IMR-90 (cell line): ENCODE results near the gene NKAIN4. TPM values are rescaled to one million over a fixed set of nuclear protein-coding genes. Genes with fewer than 3 reads are reported as not detected.

Experiments used
- ATAC-seq: fragments of 200-7000 bp; cut with Tn5 transposase; 2 replicates; pipeline ENCODE4 v1.9.1; 2020; ENCODE audit warnings: low read depth, mild to moderate bottlenecking, moderate library complexity
- BruUV-seq: library from RNA; stranded (reverse); fragments of 400-500 nt; replicated peaks from 2 replicates; lab custom pipeline; 2021; lab: Mats Ljungman, UMichigan
- CTCF ChIA-PET: fragments of 300-600 bp; formaldehyde crosslinking; extraction: SDS; loops from one replicate; lab custom pipeline; 2021; ENCODE audit warnings: antibody characterized with exemption; lab: Yijun Ruan, JAX
- POLR2A ChIA-PET: fragments of 300-600 bp; sonication (Branson Sonifier 250); formaldehyde crosslinking; loops from one replicate; lab custom pipeline; 2022; ENCODE audit warnings: antibody characterized with exemption; ENCODE audit not compliant: unreplicated experiment; lab: Charles Lee
- DNase-seq: peaks from one replicate; pipeline ENCODE4 v3.0.0; 2013
- H2AFZ ChIP-seq: replicated peaks from 2 replicates; pipeline ENCODE3; 2013; ENCODE audit warnings: low read length, mild to moderate bottlenecking; ENCODE audit not compliant: poor library complexity
- H2AK5ac ChIP-seq: 2 replicates; pipeline ENCODE4 v1.6.1; 2013; ENCODE audit warnings: low read depth, low read length, inconsistent platforms
- H2AK9ac ChIP-seq: replicated peaks from 2 replicates; pipeline ENCODE3; 2013; ENCODE audit warnings: mild to moderate bottlenecking, low read depth, low read length, moderate library complexity; ENCODE audit not compliant: poor library complexity
- H2BK120ac ChIP-seq: 2 replicates; pipeline ENCODE4 v1.6.1; 2013; ENCODE audit warnings: low read depth, low read length, inconsistent platforms
- H2BK15ac ChIP-seq: 3 replicates; pipeline ENCODE4 v1.6.1; 2013; ENCODE audit warnings: low read depth, low read length, inconsistent platforms
- H2BK20ac ChIP-seq: 2 replicates; pipeline ENCODE4 v1.6.1; 2013; ENCODE audit warnings: low read depth, mild to moderate bottlenecking, inconsistent platforms, low read length, moderate library complexity
- H2BK5ac ChIP-seq: 2 replicates; pipeline ENCODE4 v1.6.1; 2013; ENCODE audit warnings: mild to moderate bottlenecking, low read depth, low read length, inconsistent platforms; ENCODE audit not compliant: poor library complexity, severe bottlenecking
- H3K14ac ChIP-seq: replicated peaks from 2 replicates; pipeline ENCODE4 v1.6.1; 2013; ENCODE audit warnings: low read depth, low read length, inconsistent platforms
- H3K18ac ChIP-seq: 2 replicates; pipeline ENCODE4 v1.6.1; 2013; ENCODE audit warnings: low read depth, low read length, control low read depth
- H3K23ac ChIP-seq: 2 replicates; pipeline ENCODE4 v1.6.1; 2013; ENCODE audit warnings: low read depth, low read length, inconsistent platforms
- H3K27ac ChIP-seq: 2 replicates; pipeline ENCODE4 v1.5.1; 2013; ENCODE audit warnings: mild to moderate bottlenecking, control low read depth, low read length; ENCODE audit not compliant: insufficient read depth
- H3K27me3 ChIP-seq: 2 replicates; pipeline ENCODE4 v1.6.1; 2013; ENCODE audit warnings: low read length; ENCODE audit not compliant: control insufficient read depth, insufficient read depth
- H3K36me3 ChIP-seq: 2 replicates; pipeline ENCODE4 v1.6.1; 2013; ENCODE audit warnings: low read length, mixed read lengths; ENCODE audit not compliant: control insufficient read depth, insufficient read depth
- H3K4ac ChIP-seq: 2 replicates; pipeline ENCODE4 v1.6.1; 2013; ENCODE audit warnings: low read depth, low read length, inconsistent platforms
- H3K4me1 ChIP-seq: 2 replicates; pipeline ENCODE4 v1.6.1; 2013; ENCODE audit warnings: low read length, mixed read lengths; ENCODE audit not compliant: control insufficient read depth, insufficient read depth
- H3K4me2 ChIP-seq: 2 replicates; pipeline ENCODE4 v1.6.1; 2013; ENCODE audit warnings: low read depth, mild to moderate bottlenecking, control low read depth, low read length, moderate library complexity
- H3K4me3 ChIP-seq: 2 replicates; pipeline ENCODE4 v1.5.1; 2013; ENCODE audit warnings: low read depth, mild to moderate bottlenecking, control low read depth, low read length, moderate library complexity; ENCODE audit not compliant: insufficient read depth
- H3K56ac ChIP-seq: 2 replicates; pipeline ENCODE4 v1.6.1; 2013; ENCODE audit warnings: low read length, inconsistent platforms; ENCODE audit not compliant: insufficient read depth; ENCODE audit errors: extremely low read depth
- H3K79me1 ChIP-seq, 2 experiments: 2 replicates each; pipeline ENCODE4 v1.6.1; 2013; ENCODE audit warnings: low read length in 2 of 2, inconsistent platforms in 1 of 2, low read depth in 1 of 2
- H3K9ac ChIP-seq: 2 replicates; pipeline ENCODE4 v1.6.1; 2013; ENCODE audit warnings: low read depth, low read length, control low read depth
- H3K9me1 ChIP-seq: 2 replicates; pipeline ENCODE4 v1.6.1; 2013; ENCODE audit warnings: low read length, inconsistent platforms; ENCODE audit not compliant: insufficient read depth
- H3K9me3 ChIP-seq: 2 replicates; pipeline ENCODE4 v1.6.1; 2013; ENCODE audit warnings: low read length; ENCODE audit not compliant: control insufficient read depth, insufficient read depth
- H4K20me1 ChIP-seq: 2 replicates; pipeline ENCODE4 v1.6.1; 2013; ENCODE audit warnings: low read length, inconsistent platforms; ENCODE audit not compliant: insufficient read depth
- H4K5ac ChIP-seq: 2 replicates; pipeline ENCODE4 v1.6.1; 2013; ENCODE audit warnings: mild to moderate bottlenecking, low read depth, low read length, control low read depth
- H4K8ac ChIP-seq, 2 experiments: 2 replicates each; pipeline ENCODE4 v1.6.1; 2013; ENCODE audit warnings: low read depth in 2 of 2, low read length in 2 of 2, control low read depth in 1 of 2, inconsistent platforms in 1 of 2
- H4K91ac ChIP-seq: 2 replicates; pipeline ENCODE4 v1.6.1; 2013; ENCODE audit warnings: low read depth, low read length, inconsistent platforms; ENCODE audit not compliant: insufficient read depth
- BHLHE40 ChIP-seq: fragments of 150-350 bp; IDR thresholded peaks from 2 replicates; pipeline ENCODE4 v1.6.1; 2016; ENCODE audit warnings: mild to moderate bottlenecking, low read depth, low read length
- CEBPB ChIP-seq: IDR thresholded peaks from 2 replicates; pipeline ENCODE4 v1.6.1; 2012; ENCODE audit warnings: low read depth, low read length, improper control_type of control experiment
- CHD1 ChIP-seq: IDR thresholded peaks from 2 replicates; pipeline ENCODE4 v1.6.1; 2012; ENCODE audit warnings: low read depth, low read length, improper control_type of control experiment
- FOS ChIP-seq: fragments of 150-350 bp; IDR thresholded peaks from 2 replicates; pipeline ENCODE4 v1.6.1; 2016; ENCODE audit warnings: low read depth, low read length
- MAFK ChIP-seq: IDR thresholded peaks from 2 replicates; pipeline ENCODE4 v1.6.1; 2012; ENCODE audit warnings: low read depth, low read length, improper control_type of control experiment
- MAZ ChIP-seq: IDR thresholded peaks from 2 replicates; pipeline ENCODE4 v1.6.1; 2012; ENCODE audit warnings: low read depth, mild to moderate bottlenecking, low read length, improper control_type of control experiment, moderate library complexity, borderline replicate concordance
- MXI1 ChIP-seq: IDR thresholded peaks from 2 replicates; pipeline ENCODE4 v1.6.1; 2012; ENCODE audit warnings: low read depth, mild to moderate bottlenecking, low read length, moderate library complexity, borderline replicate concordance
- NFE2L2 ChIP-seq: fragments of 150-350 bp; IDR thresholded peaks from 2 replicates; pipeline ENCODE4 v1.6.1; 2016; ENCODE audit warnings: low read depth, mild to moderate bottlenecking, low read length
- POLR2A ChIP-seq: IDR thresholded peaks from 2 replicates; pipeline ENCODE4 v1.6.1; 2012; ENCODE audit warnings: mild to moderate bottlenecking, low read depth, low read length
- RAD21 ChIP-seq: IDR thresholded peaks from 2 replicates; pipeline ENCODE4 v1.6.1; 2012; ENCODE audit warnings: low read length, improper control_type of control experiment
- RCOR1 ChIP-seq: IDR thresholded peaks from 2 replicates; pipeline ENCODE4 v1.6.1; 2012; ENCODE audit warnings: mild to moderate bottlenecking, low read length, improper control_type of control experiment; ENCODE audit not compliant: insufficient replicate concordance
- RFX5 ChIP-seq: IDR thresholded peaks from 2 replicates; pipeline ENCODE4 v1.8.0; 2012; ENCODE audit warnings: low read depth, mild to moderate bottlenecking, low read length, moderate library complexity
- SMC3 ChIP-seq: fragments of 150-350 bp; IDR thresholded peaks from 2 replicates; pipeline ENCODE4 v1.6.1; 2016; ENCODE audit warnings: low read depth, mild to moderate bottlenecking, antibody characterized with exemption, low read length, moderate library complexity
- USF2 ChIP-seq: fragments of 150-350 bp; IDR thresholded peaks from 2 replicates; pipeline ENCODE4 v1.6.1; 2017; ENCODE audit warnings: mild to moderate bottlenecking, antibody characterized with exemption, low read length, low read depth
- whole genome bisulfite sequencing, 2 experiments: methylation state at CpG; one replicate each; pipeline versions ENCODE4 v1.1.5 to v1.1.7; 2013; ENCODE audit warnings: missing lambda C conversion rate in 2 of 2; ENCODE audit not compliant: insufficient read length in 1 of 2; ENCODE audit errors: extremely low coverage in 2 of 2; 5-methylcytosine and 5-hydroxymethylcytosine counted together
- dilution Hi-C: fragments of 300-500 bp; cut with HindIII; formaldehyde crosslinking; loops from one replicate; pipeline ENCODE4 v1.14.3; 2018; ENCODE audit warnings: low sequenced_read_pairs; ENCODE audit not compliant: unreplicated experiment
- in situ Hi-C: fragments of 300-500 bp; cut with MboI; formaldehyde crosslinking; loops from 3 replicates; pipeline ENCODE4 v1.14.3; 2019; ENCODE audit warnings: low sequenced_read_pairs, inconsistent platforms, mixed read lengths
- intact Hi-C: fragments of 100-400 bp; cut with micrococcal nuclease; formaldehyde crosslinking; loops from 2 replicates; pipeline ENCODE4 v1.10.0; 2022
- polyA plus RNA-seq, 3 experiments: library from polyadenylated mRNA; depleted of rRNA; stranded (reverse); fragments of >200 nt; gene quantifications; 2 replicates each; pipeline ENCODE4 v1.2.3, GENCODE V29; 2012; ENCODE audit warnings: low replicate concordance in 1 of 3
- total RNA-seq: library from RNA; depleted of rRNA; stranded (reverse); fragments of >200 nt; gene quantifications from 2 replicates; pipeline ENCODE4 v1.2.3, GENCODE V29; 2012
- TF ChIP-seq, protein P1 (sequence below): conservative IDR thresholded peaks from 2 replicates; pipeline ENCODE4 v1.5.1; 2012; ENCODE audit warnings: mild to moderate bottlenecking, low read depth, low read length, improper control_type of control experiment
- TF ChIP-seq, protein P2 (sequence below): fragments of 150-350 bp; IDR thresholded peaks from 2 replicates; pipeline ENCODE4 v1.6.1; 2016; ENCODE audit warnings: low read depth, mild to moderate bottlenecking, low read length, moderate library complexity, borderline replicate concordance

NKAIN4 gene
- total and polyA plus RNA-seq, 2 of the 4 experiments (the other 2 are of a cell fraction): not detected

DNA sequence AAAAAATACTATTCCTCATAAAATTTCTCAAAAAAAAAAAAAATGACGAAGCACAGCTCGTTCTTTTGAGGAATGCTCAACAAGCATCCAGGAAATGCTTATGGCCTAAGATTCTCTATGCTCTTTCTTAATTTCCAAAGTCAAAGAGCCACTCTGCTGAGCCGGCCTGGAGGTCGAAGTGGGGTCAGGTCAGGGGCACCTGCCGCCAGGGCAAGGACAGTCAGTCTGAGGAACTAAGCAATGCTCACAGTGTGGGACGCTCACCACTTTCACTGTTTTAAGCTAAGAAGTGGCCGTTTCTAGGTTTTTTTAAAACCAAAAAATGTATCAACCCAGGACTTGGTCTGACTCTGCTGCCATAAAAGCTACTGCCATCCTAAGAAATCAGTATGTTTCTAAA lies 55.7 kb downstream of the NKAIN4 start:
- peaks cover 20 to 81% of the 10 kb centered on the region in 2 experiments for H3K79me1 ChIP-seq
- peaks cover 90% of the 10 kb centered on the region for H4K20me1 ChIP-seq
- H2AK5ac ChIP-seq: no peak overlapping the region
- H2AK9ac ChIP-seq: no peak overlapping the region
- H3K4me1 ChIP-seq: no peaks in the 10 kb centered on the region
- H3K9ac ChIP-seq: no peak overlapping the region
- in situ Hi-C loops: no loop called here
- H2AFZ ChIP-seq: no peak overlapping the region
- no TSS peak for BruUV-seq
- no peak overlapping the region for H3K27ac ChIP-seq
- no peaks in the 10 kb centered on the region for H3K27me3 ChIP-seq
- peaks cover 6% of the 10 kb centered on the region; the same call in 1 of the 2 replicates for H3K9me1 ChIP-seq
- dilution Hi-C loops: no loop called here
- H3K23ac ChIP-seq: no peak overlapping the region
- H3K4me2 ChIP-seq: no peak overlapping the region
- no peak overlapping the region for H4K5ac ChIP-seq
- no peak overlapping the region for H3K4me3 ChIP-seq
- POLR2A ChIA-PET: no interaction called here
- CTCF ChIA-PET: no interaction called here
- TF ChIP-seq FOS: no peak
- no peak for TF ChIP-seq CEBPB
- TF ChIP-seq MAZ: no peak
- TF ChIP-seq NFE2L2: no peak
- TF ChIP-seq RCOR1: no peak
- TF ChIP-seq SMC3: no peak
- TF ChIP-seq, protein P1, sequence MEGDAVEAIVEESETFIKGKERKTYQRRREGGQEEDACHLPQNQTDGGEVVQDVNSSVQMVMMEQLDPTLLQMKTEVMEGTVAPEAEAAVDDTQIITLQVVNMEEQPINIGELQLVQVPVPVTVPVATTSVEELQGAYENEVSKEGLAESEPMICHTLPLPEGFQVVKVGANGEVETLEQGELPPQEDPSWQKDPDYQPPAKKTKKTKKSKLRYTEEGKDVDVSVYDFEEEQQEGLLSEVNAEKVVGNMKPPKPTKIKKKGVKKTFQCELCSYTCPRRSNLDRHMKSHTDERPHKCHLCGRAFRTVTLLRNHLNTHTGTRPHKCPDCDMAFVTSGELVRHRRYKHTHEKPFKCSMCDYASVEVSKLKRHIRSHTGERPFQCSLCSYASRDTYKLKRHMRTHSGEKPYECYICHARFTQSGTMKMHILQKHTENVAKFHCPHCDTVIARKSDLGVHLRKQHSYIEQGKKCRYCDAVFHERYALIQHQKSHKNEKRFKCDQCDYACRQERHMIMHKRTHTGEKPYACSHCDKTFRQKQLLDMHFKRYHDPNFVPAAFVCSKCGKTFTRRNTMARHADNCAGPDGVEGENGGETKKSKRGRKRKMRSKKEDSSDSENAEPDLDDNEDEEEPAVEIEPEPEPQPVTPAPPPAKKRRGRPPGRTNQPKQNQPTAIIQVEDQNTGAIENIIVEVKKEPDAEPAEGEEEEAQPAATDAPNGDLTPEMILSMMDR: no peak
- TF ChIP-seq POLR2A: no peak
- TF ChIP-seq RFX5: no peak
- no peak for TF ChIP-seq USF2
- TF ChIP-seq, protein P2, sequence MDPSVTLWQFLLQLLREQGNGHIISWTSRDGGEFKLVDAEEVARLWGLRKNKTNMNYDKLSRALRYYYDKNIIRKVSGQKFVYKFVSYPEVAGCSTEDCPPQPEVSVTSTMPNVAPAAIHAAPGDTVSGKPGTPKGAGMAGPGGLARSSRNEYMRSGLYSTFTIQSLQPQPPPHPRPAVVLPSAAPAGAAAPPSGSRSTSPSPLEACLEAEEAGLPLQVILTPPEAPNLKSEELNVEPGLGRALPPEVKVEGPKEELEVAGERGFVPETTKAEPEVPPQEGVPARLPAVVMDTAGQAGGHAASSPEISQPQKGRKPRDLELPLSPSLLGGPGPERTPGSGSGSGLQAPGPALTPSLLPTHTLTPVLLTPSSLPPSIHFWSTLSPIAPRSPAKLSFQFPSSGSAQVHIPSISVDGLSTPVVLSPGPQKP: no peak
- TF ChIP-seq CHD1: no peak
- TF ChIP-seq RAD21: no peak
- TF ChIP-seq BHLHE40: no peak
- TF ChIP-seq MXI1: no peak
- TF ChIP-seq MAFK: no peak
- no peak overlapping the region for H4K91ac ChIP-seq
- no peak overlapping the region for H2BK120ac ChIP-seq
- no peaks in the 10 kb centered on the region for H3K9me3 ChIP-seq
- peaks cover 39% of the 10 kb centered on the region for H3K36me3 ChIP-seq
- H2BK15ac ChIP-seq: no peak overlapping the region
- H2BK20ac ChIP-seq: no peak overlapping the region
- ATAC-seq (no peak), DNase-seq (no peak)
- intact Hi-C loops: no loop called here
- no peak overlapping the region for H3K56ac ChIP-seq
- 83% methylated on average over 1 of the region's 7 CpGs; no CpG with 5 or more reads in 1 of the 2 experiments for WGBS, 2 experiments
- H4K8ac ChIP-seq: no peak overlapping the region
- H2BK5ac ChIP-seq: no peak overlapping the region
- H3K14ac ChIP-seq: no peak overlapping the region
- no peak overlapping the region for H3K4ac ChIP-seq
- no peak overlapping the region for H3K18ac ChIP-seq
